WTC11 (cell line): Measurements from ENCODE around the gene PRR22.

Experiments used
- ATF2 ChIP-seq: sonication (generic); formaldehyde crosslinking; IDR thresholded peaks from 2 replicates; pipeline ENCODE4 v1.8.1; 2022; ENCODE audit warnings: low read depth, missing genetic modification reagents, borderline replicate concordance
- ATF6 ChIP-seq: sonication (generic); formaldehyde crosslinking; IDR thresholded peaks from 2 replicates; pipeline ENCODE4 v1.8.1; 2023; ENCODE audit warnings: mild to moderate bottlenecking, missing genetic modification reagents
- CTCF ChIP-seq: fragments of 200-600 bp; IDR thresholded peaks from 2 replicates; pipeline ENCODE4 v1.8.0; 2022; ENCODE audit warnings: antibody characterized with exemption
- ETV6 ChIP-seq: sonication (generic); formaldehyde crosslinking; IDR thresholded peaks from 2 replicates; pipeline ENCODE4 v1.8.1; 2022; ENCODE audit warnings: mild to moderate bottlenecking, missing genetic modification reagents
- KAT7 ChIP-seq: sonication (generic); formaldehyde crosslinking; IDR thresholded peaks from 2 replicates; pipeline ENCODE4 v1.8.1; 2023; ENCODE audit warnings: missing genetic modification reagents, mild to moderate bottlenecking, borderline replicate concordance

- TF ChIP-seq ATF2 (CRISPR knock-in tag) (no peak), ETV6 (no peak), CTCF (no peak), ATF6 (no peak), KAT7 (CRISPR knock-in tag) (no peak)
These were observed 22.4 kb upstream of the PRR22 start for GRCh38 chr19:5806905-5807304.
